K562 (cell line): ENCODE data around the gene PPM1E. TPM values are rescaled to one million over a fixed set of nuclear protein-coding genes. Genes with fewer than 3 reads are reported as not detected.

Experiments used
- ATAC-seq: fragments of 200-7000 bp; cut with Tn5 transposase; 3 replicates; pipeline ENCODE4 v1.9.1; 2020; ENCODE audit warnings: moderate library complexity
- BruUV-seq: library from RNA; stranded (reverse); fragments of 400-500 nt; replicated peaks from 2 replicates; lab custom pipeline; 2021; lab: Mats Ljungman, UMichigan
- CTCF ChIA-PET: fragments of 300-600 bp; formaldehyde crosslinking; extraction: SDS; loops from one replicate; lab custom pipeline; 2021; ENCODE audit warnings: low intra/inter-chr PET ratio; lab: Yijun Ruan, JAX
- POLR2A ChIA-PET: fragments of 300-600, 350-650 bp; sonication (Branson Sonifier 250); formaldehyde crosslinking; extraction: SDS; loops from one replicate; lab custom pipeline; 2021; ENCODE audit warnings: antibody characterized with exemption, inconsistent platforms; lab: Yijun Ruan, JAX
- DNase-seq, 4 experiments: peaks; one replicate each; pipeline versions ENCODE4 v3.0.0 to v3.0.0-alpha.2; 2011 to 2018; ENCODE audit warnings: low spot score in 3 of 4, mixed read lengths in 3 of 4; ENCODE audit errors: extremely low read depth in 1 of 4
- FAIRE-seq: peaks from 2 replicates; lab custom pipeline; 2011; peaks lifted over from hg19 to GRCh38; lab: Jason Lieb, UNC
- H2AFZ ChIP-seq: 2 replicates; pipeline ENCODE4 v1.6.0; 2011; ENCODE audit warnings: low read depth, low read length, control low read depth, inconsistent platforms
- H3K27ac ChIP-seq: fragments of 200-600 bp; 3 replicates; pipeline ENCODE4 v1.8.0; 2011; ENCODE audit warnings: low read depth, mild to moderate bottlenecking, control low read depth, inconsistent platforms, low read length, moderate library complexity, mixed read lengths; ENCODE audit errors: extremely low read depth
- H3K27me3 ChIP-seq, 2 experiments: fragments of 300-600 bp in 1 of 2; 2 replicates in 1 of 2; 3 replicates in 1 of 2; pipeline versions ENCODE4 v1.6.0 to v1.8.0; 2011; ENCODE audit warnings: inconsistent platforms in 2 of 2, low read length in 2 of 2, mild to moderate bottlenecking in 1 of 2, mixed read lengths in 1 of 2, moderate library complexity in 1 of 2; ENCODE audit not compliant: control insufficient read depth in 2 of 2, insufficient read depth in 2 of 2
- H3K36me3 ChIP-seq: fragments of 300-600 bp; 3 replicates; pipeline ENCODE4 v1.8.0; 2011; ENCODE audit warnings: mild to moderate bottlenecking, low read length, inconsistent platforms; ENCODE audit not compliant: control insufficient read depth, insufficient read depth
- H3K4me1 ChIP-seq, 2 experiments: fragments of 200-600 bp in 1 of 2; replicated peaks in 1 of 2; 2 replicates in 1 of 2; 3 replicates in 1 of 2; pipeline versions ENCODE4 v1.5.1 to v1.8.0; 2011; ENCODE audit warnings: inconsistent platforms in 2 of 2, low read length in 2 of 2, mild to moderate bottlenecking in 1 of 2, mixed read lengths in 1 of 2, moderate library complexity in 1 of 2; ENCODE audit not compliant: control insufficient read depth in 2 of 2, insufficient read depth in 2 of 2
- H3K4me2 ChIP-seq: 2 replicates; pipeline ENCODE4 v1.6.1; 2011; ENCODE audit warnings: low read length, control low read depth, inconsistent platforms, mixed read lengths; ENCODE audit not compliant: insufficient read depth
- H3K4me3 ChIP-seq: fragments of 200-600 bp; sonication (generic), shearing (Covaris generic); 2 replicates; pipeline ENCODE4 v1.5.1; 2016; ENCODE audit warnings: control low read depth, inconsistent platforms
- H3K79me2 ChIP-seq: fragments of 200-600 bp; 3 replicates; pipeline ENCODE4 v1.8.0; 2011; ENCODE audit warnings: low read length, inconsistent platforms; ENCODE audit not compliant: control insufficient read depth, insufficient read depth
- H3K9ac ChIP-seq, 2 experiments: 2 replicates each; pipeline versions ENCODE4 v1.6.0 to v1.6.1; 2011; ENCODE audit warnings: low read depth in 2 of 2, low read length in 2 of 2, control low read depth in 1 of 2, inconsistent platforms in 1 of 2, mild to moderate bottlenecking in 1 of 2, mixed read lengths in 1 of 2; ENCODE audit not compliant: insufficient read depth in 1 of 2
- H3K9me1 ChIP-seq: one replicate; pipeline ENCODE4 v1.6.0; 2011; ENCODE audit warnings: inconsistent platforms, mild to moderate bottlenecking, low read length, moderate library complexity; ENCODE audit not compliant: control insufficient read depth, insufficient read depth
- H3K9me3 ChIP-seq: replicated peaks from 2 replicates; pipeline ENCODE4 v1.5.1; 2011; ENCODE audit warnings: low read depth, low read length, inconsistent platforms; ENCODE audit not compliant: control insufficient read depth, insufficient read depth
- H4K20me1 ChIP-seq: replicated peaks from 2 replicates; pipeline ENCODE4 v1.6.1; 2011; ENCODE audit warnings: low read length, inconsistent platforms, mixed read lengths; ENCODE audit not compliant: control insufficient read depth, insufficient read depth
- ATF1 ChIP-seq, 2 experiments: fragments of 450-650 bp in 1 of 2; IDR thresholded peaks; 2 replicates each; pipeline ENCODE4 v1.6.1; 2016; ENCODE audit warnings: missing compliant biosample characterization in 1 of 2, missing genetic modification characterization in 1 of 2
- C11orf30 ChIP-seq: fragments of 450-650 bp; IDR thresholded peaks from 2 replicates; pipeline ENCODE4 v1.6.1; 2016; ENCODE audit warnings: low read depth, mild to moderate bottlenecking
- DEAF1 ChIP-seq: fragments of 450-650 bp; formaldehyde crosslinking; IDR thresholded peaks from 2 replicates; pipeline ENCODE4 v1.4.0; 2020; ENCODE audit warnings: mild to moderate bottlenecking, moderate library complexity
- MAFK ChIP-seq: IDR thresholded peaks from 2 replicates; pipeline ENCODE4 v1.6.1; 2011; ENCODE audit warnings: low read length, improper control_type of control experiment
- MEF2A ChIP-seq: IDR thresholded peaks from 2 replicates; pipeline ENCODE4 v1.6.1; 2011; ENCODE audit warnings: low read depth, mild to moderate bottlenecking, low read length, moderate library complexity; ENCODE audit not compliant: control insufficient read depth
- NONO ChIP-seq, 2 experiments: fragments of 200-400 bp in 1 of 2; fragments of 450-650 bp in 1 of 2; formaldehyde crosslinking in 1 of 2; IDR thresholded peaks; 2 replicates each; pipeline ENCODE4 v1.6.1; 2017; ENCODE audit warnings: low read depth in 2 of 2, mild to moderate bottlenecking in 2 of 2, moderate library complexity in 2 of 2, low read length in 1 of 2
- PTBP1 ChIP-seq: fragments of 200-400 bp; formaldehyde crosslinking; IDR thresholded peaks from 2 replicates; pipeline ENCODE4 v1.6.1; 2017; ENCODE audit warnings: low read depth, low read length
- RBM14 ChIP-seq: fragments of 200-400 bp; formaldehyde crosslinking; IDR thresholded peaks from 2 replicates; pipeline ENCODE4 v1.6.1; 2018; ENCODE audit warnings: low read depth, mild to moderate bottlenecking, low read length, moderate library complexity, borderline replicate concordance; ENCODE audit not compliant: insufficient read depth
- RREB1 ChIP-seq: fragments of 250-450 bp; sonication (Bioruptor Pico); IDR thresholded peaks from 2 replicates; pipeline ENCODE4 v1.4.0; 2020
- UBTF ChIP-seq, 2 experiments: IDR thresholded peaks; 2 replicates each; pipeline ENCODE4 v1.6.1; 2012; ENCODE audit warnings: improper control_type of control experiment in 2 of 2, low read depth in 2 of 2, low read length in 2 of 2, borderline replicate concordance in 1 of 2
- ZNF133 ChIP-seq: fragments of 250-450 bp; sonication (Bioruptor Pico); IDR thresholded peaks from 2 replicates; pipeline ENCODE4 v1.4.0; 2020; ENCODE audit warnings: mild to moderate bottlenecking
- ZNF589 ChIP-seq: fragments of 200-800 bp; sonication (Bioruptor generic); IDR thresholded peaks from 2 replicates; pipeline ENCODE4 v1.6.1; 2016; ENCODE audit warnings: low read depth, missing genetic modification characterization, missing compliant biosample characterization
- WGBS: fragments of 100-300 bp; shearing (Covaris generic); methylation state at CpG from one replicate; pipeline ENCODE4 v1.1.6; 2016; ENCODE audit warnings: low coverage, mixed read lengths; ENCODE audit not compliant: insufficient coverage; ENCODE audit errors: missing lambda C conversion rate; 5-methylcytosine and 5-hydroxymethylcytosine counted together
- in situ Hi-C: fragments of 300-500 bp; cut with MboI; formaldehyde crosslinking; loops from 4 replicates; pipeline ENCODE4 v1.15.0; 2018; ENCODE audit warnings: inconsistent platforms, mixed read lengths
- intact Hi-C: fragments of 100-400 bp; cut with micrococcal nuclease; formaldehyde crosslinking; loops from 2 replicates; pipeline ENCODE4 v1.14.2; 2022
- polyA plus RNA-seq, 8 experiments: library from polyadenylated mRNA; depleted of rRNA in 4 of 8; stranded (reverse) in 5 of 8; unstranded in 3 of 8; fragments of >200 nt; fragmentation: Nextera tagmentation in 2 of 8; fragmentation: Illumina TruSeq in 1 of 8; extraction: Ambion mirVana in 2 of 8; extraction: Trizol in 1 of 8; gene quantifications; 2 replicates each; pipeline versions ENCODE4 v1.2.1 to v1.2.3, GENCODE V29; 2011 to 2014; ENCODE audit warnings: inconsistent platforms in 1 of 8, missing spikeins in 1 of 8
- total RNA-seq, 7 experiments: library from RNA; depleted of rRNA in 6 of 7; stranded (reverse); fragments of >200 nt in 6 of 7; fragmentation: Illumina TruSeq in 2 of 7; extraction: Trizol in 2 of 7; gene quantifications; 2 replicates each; pipeline versions ENCODE4 v1.2.1 to v1.2.3, GENCODE V29; 2011 to 2021; ENCODE audit warnings: low replicate concordance in 1 of 7

The PPM1E gene
- total and polyA plus RNA-seq, 9 of the 15 experiments (the other 6 are each of a cell fraction or from before 2014, with no cell fraction given): 1.0 to 5.7 (median 4.7) TPM

DNA sequence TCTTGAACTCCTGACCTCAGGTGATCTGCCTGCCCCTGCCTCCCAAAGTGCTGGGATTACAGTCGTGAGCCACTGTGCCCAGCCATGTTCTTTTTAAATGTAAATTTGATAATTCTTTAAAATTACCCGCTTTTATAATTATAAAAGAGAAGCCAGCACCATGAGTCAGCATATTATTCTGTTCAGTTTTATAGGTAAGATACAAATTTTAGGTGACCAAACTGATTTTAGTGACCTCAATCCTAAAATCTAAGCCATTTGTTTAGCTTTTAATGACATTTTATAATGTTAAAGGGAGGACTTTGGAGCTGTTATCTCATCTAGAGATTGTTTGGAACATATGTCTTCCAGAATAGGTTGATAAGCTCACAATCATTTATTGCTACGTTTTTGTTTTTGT is 20.8 kb upstream of the PPM1E start:
- ATAC-seq (no peak), FAIRE-seq (no peak), DNase-seq (no peak)
- BruUV-seq: no TSS peak
- Histone ChIP-seq H3K4me2 (no peak overlapping the region), H3K79me2 (no peaks in the 10 kb centered on the region), H3K36me3 (peaks cover 11% of the 10 kb centered on the region; the same call in 1 of the 3 replicates), H3K27ac (no peak overlapping the region; the same call in 2 of the 3 replicates), H3K9me1 (no peaks in the 10 kb centered on the region), H4K20me1 (no peaks in the 10 kb centered on the region), H2AFZ (no peak overlapping the region), H3K4me1 (no peaks in the 10 kb centered on the region), H3K9ac (no peak overlapping the region), H3K27me3 (no peaks in the 10 kb centered on the region), H3K9me3 (no peaks in the 10 kb centered on the region), H3K4me3 (no peak overlapping the region)
- intact Hi-C loops (no loop called here), in situ Hi-C loops (no loop called here)
- CTCF ChIA-PET: no interaction called here
- POLR2A ChIA-PET: interaction anchor here (0.7 to 1.3 kb wide), 3 partner anchors 12 to 35 kb away, joined by 3 read pairs; no protein-coding TSS in a partner anchor
- WGBS: 44% methylated on average over 3 of the region's 3 CpGs
- TF ChIP-seq RBM14 (no peak), UBTF (IDR thresholded peaks at IDR 0.05; ENCODE audit: borderline replicate concordance in 1 of 2, low read depth in 2 of 2, low read length in 2 of 2) (no peak), C11orf30 (peak; percentile 78), ATF1 (CRISPR knock-in tag; IDR thresholded peaks at IDR 0.05) (no peak), ATF1 (tag; IDR thresholded peaks at IDR 0.05) (no peak), MEF2A (no peak), ZNF133 (CRISPR knock-in tag) (no peak), NONO (IDR thresholded peaks at IDR 0.05; ENCODE audit: low read depth in 2 of 2, low read length in 1 of 2) (no peak), DEAF1 (CRISPR knock-in tag) (no peak), ZNF589 (CRISPR knock-in tag) (no peak), RREB1 (CRISPR knock-in tag) (no peak), MAFK (peak; percentile 63; the same call in 1 of the 2 replicates), PTBP1 (no peak)
